ELF-1 (cell line): ENCODE results near the gene LCN1.

Source experiments
- DNase-seq: peaks from one replicate; pipeline ENCODE4 v3.0.0-alpha.2; 2016; ENCODE audit warnings: low read depth, low spot score

LCN1 gene

GRCh38 chr9:135520916-135521607 lies at the start of gene LCN1:
LCN1 (plus strand) TSS chr9:135521440; CDS start chr9:135521498, 58 bp downstream.
- no peak for DNase-seq

DNA sequence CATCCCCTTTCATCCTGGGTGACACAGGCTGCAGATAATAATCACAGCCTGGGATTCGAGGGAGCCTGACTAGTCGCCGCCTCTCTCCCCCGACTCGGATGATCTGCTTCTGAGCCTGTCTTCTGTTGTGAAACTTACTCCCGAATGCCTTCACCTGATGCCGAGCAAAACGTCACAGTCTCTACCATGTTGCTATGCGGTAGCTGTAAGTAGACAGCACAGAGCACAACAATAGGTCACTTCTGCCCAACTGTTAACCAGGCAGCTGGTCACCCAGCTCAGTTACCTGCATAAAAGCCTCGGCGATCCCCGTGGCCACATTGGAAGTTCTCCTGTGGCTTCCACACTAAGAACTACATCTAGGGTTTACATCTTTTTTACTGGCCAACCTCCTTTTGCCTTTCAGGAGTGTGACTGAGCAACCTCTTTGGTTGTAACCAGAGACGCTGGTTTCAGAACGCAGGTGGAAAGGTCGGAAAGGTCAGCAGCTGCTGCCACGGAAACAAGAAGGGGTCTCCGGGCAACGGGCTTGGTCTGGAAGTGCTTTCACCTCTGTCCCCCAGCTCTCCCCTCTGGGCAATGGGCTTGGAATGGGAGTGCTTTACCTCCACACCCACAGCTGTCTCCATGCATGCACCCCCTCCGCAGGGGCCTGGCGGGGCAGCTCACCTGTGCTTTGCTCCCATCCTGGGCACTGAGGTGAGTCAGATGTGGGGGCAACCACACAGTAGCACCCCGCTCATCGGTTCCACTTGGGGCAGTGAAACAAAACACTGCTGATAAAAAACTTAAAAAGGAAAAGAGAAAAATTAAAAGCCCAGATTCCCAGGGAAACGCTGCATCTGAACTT lies 49.2 kb upstream of the LCN1 start:
- DNase-seq: peak; percentile 69

DNA sequence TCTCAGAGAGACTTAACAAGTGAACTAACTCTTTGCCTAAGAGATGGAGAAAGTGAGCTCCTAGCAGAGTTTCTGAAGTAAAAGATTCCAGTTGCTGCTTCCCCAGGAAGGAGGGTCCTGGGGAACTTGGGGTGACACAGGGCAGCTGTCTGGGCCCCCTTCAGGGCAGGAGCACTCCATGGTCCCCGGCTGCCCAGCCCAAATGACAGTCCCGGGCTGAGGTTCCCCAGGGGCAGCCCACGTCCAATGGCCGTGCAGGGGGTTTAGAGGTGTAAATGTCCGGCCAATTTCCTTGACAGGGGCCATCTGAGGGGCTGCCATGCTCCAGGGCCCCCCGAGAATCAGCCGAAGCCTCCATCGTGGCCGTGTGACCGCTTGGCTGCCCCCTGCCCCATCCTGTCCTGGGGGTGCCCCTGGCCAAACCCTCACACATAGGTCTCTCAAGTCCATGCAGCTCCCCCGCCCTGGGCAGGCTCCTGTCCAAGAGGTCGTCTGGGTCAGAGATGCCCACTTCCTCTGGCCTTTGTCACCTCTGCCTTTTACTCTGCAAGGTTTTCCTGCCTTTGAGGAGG lies 47.2 kb upstream of the LCN1 start:
- DNase-seq: no peak

DNA sequence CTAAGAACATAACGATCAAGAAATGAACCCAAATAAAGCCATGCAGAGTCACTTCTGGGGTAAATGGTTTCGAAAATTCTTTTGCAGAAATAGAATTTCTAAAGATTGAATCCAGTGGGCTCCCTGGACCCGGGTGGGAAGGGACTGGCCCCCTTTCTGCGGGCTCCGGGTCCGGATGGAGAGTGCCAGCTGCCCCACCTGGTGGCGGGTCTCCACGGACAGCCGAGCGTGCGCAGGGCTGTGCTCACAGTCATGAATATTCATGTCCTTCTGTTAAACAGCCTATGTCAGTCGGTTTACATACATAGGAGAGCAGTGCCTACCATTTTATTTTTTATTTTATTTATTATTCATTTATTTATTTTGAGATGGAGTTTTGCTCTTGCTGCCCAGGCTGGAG lies 46.3 kb upstream of the LCN1 start:
- DNase-seq: peak; percentile 63

GRCh38 chr9:135476561-135477355 lies 44.5 kb upstream of the LCN1 start:
- DNase-seq: no peak

GRCh38 chr9:135478191-135478590 lies 43.0 kb upstream of the LCN1 start:
- DNase-seq: no peak

GRCh38 chr9:135478829-135479468 lies 42.3 kb upstream of the LCN1 start:
- peak; percentile 53 for DNase-seq

GRCh38 chr9:135479469-135480052 lies 41.7 kb upstream of the LCN1 start, which contains the start of gene PPP1R26:
PPP1R26 (plus strand) TSS chr9:135479782; CDS start chr9:135484511, 4,729 bp downstream.
- no peak for DNase-seq

DNA sequence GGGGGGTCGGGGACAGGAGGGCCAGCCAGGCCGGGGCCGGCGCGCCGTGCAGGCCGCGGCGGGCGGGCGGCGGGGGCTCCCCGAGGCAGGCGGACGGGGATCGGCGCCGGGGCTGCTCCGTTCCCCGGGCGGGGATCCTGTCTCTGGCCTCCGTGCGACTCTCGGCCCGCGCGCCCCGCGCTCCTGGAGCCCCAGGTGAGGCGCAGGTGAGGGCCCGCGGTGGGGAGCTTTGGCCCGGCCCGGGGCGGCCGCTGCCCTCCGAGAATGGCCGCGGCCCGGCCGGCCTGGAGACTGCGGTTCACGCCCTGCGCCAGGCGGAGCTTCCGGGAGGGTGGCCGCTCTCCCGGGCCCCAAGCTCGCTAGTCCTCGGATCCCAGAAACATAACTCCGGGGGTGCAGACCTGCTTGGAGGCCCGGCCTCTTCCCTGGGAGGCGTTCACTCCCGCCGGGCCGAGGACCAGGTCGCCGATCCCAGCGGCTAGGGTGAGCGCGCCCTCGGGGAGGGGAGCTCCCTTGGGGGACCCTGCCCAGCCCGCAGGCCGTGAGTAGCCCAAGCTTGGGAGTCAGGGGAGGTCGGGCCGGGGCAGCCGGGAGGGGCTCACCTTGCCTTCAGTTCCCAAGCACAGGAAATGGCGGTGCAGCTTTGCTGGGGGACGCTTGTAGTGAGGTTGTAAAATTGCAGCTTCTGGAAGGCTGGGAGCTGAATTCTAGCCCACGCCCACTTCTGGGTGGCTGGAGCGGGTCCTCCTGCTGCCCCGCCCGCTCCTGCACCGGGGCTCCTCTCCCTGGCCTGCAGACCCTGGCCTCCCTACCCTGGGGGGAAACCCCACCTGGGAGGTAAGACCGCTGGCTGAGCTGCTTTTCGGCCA lies 40.9 kb upstream of the LCN1 start:
- peak; percentile 72 for DNase-seq

GRCh38 chr9:135480940-135481310 lies 40.3 kb upstream of the LCN1 start:
- no peak for DNase-seq

- no peak for DNase-seq
Observed at GRCh38 chr9:135482015-135482754, 39.1 kb upstream of the LCN1 start.

DNA sequence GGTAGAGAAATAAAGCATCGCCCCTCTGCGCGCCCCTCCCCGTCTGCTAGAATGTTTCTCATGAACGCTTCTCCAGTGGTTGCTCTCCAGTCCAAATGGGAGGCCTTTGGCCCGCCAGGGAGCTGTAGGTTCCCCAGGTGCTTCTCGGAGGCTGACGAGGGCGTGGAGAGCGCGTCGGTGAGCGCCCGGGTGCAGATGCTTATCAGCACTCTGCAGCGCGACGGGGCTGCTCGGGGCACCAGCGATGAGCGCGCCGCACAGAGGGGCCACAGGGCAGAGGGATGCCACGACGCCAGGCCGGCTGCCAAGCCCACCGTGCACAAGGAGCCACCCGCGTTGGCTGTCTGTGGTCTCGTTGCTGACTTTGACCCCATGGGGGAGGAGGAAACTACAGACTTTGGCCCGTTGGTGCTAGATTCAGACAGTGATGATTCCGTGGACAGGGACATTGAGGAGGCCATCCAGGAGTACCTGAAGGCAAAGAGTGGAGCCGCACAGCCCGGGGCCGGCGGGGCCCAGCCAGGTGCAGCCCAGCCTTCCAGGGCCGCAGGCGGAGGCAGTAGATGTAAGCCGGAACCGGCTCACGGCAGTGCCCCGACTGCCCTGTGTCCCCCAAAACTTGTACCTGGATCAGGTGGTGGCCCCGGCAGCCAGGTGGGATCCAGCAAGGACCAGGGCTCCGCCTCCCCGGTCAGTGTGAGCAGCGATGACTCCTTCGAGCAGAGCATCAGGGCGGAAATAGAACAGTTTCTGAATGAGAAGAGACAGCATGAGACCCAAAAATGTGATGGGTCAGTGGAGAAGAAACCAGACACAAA lies 36.6 kb upstream of the LCN1 start:
- no peak for DNase-seq

GRCh38 chr9:135485385-135485784 lies 35.9 kb upstream of the LCN1 start:
- DNase-seq: no peak

GRCh38 chr9:135485832-135486231 lies 35.4 kb upstream of the LCN1 start:
- no peak for DNase-seq

- no peak for DNase-seq
Observed at GRCh38 chr9:135486267-135487065, 34.8 kb upstream of the LCN1 start.

GRCh38 chr9:135487281-135488012 lies 33.8 kb upstream of the LCN1 start:
- DNase-seq: no peak

GRCh38 chr9:135488013-135488330 lies 33.3 kb upstream of the LCN1 start:
- DNase-seq: no peak
